Esophagus muscularis mucosa (tissue), 4 donors: ENCODE data around the gene DGKD.

ENCODE experiments used
- CTCF ChIP-seq, 3 experiments: fragments of 200-600 bp in 2 of 3; fragments of 450-650 bp in 1 of 3; sonication (generic) in 2 of 3; IDR thresholded peaks; one replicate each; pipeline ENCODE4 v1.5.1; 2017 to 2019; ENCODE audit warnings: antibody characterized with exemption in 3 of 3, mild to moderate bottlenecking in 2 of 3, moderate library complexity in 1 of 3
- EP300 ChIP-seq: sonication (generic); formaldehyde crosslinking; IDR thresholded peaks from one replicate; pipeline ENCODE4 v1.6.1; 2017; ENCODE audit warnings: antibody characterized with exemption
- POLR2AphosphoS5 ChIP-seq, 2 donors: sonication (generic); formaldehyde crosslinking; IDR thresholded peaks; one replicate each; pipeline ENCODE4 v1.6.1; 2017; ENCODE audit warnings: antibody characterized with exemption in 2 of 2

GRCh38 chr2:233343171-233343705, 11.1 kb upstream of the DGKD start:
- TF ChIP-seq CTCF (IDR thresholded peaks at IDR 0.05) (no peak), POLR2AphosphoS5 (IDR thresholded peaks at IDR 0.05) (no peak), EP300 (no peak)
